Measurements from ENCODE around the gene PPP4R2.
"Not testable (repeated sequence)": the region's sequence is repeated elsewhere in the genome, so short reads cannot be mapped to it uniquely, and the experiment has no call there.

PPP4R2 gene

GRCh38 chr3:73026760-73027113 lies 30.1 kb downstream of the PPP4R2 start:
- DNase-seq: no peak

- DNase-seq: no peak
These were observed 32.2 kb downstream of the PPP4R2 start for GRCh38 chr3:73028803-73029202.

- DNase-seq: no peak
These were observed 32.7 kb downstream of the PPP4R2 start for GRCh38 chr3:73029321-73029796.

- no peak for DNase-seq
These were observed 33.5 kb downstream of the PPP4R2 start for GRCh38 chr3:73030073-73030597.

DNA sequence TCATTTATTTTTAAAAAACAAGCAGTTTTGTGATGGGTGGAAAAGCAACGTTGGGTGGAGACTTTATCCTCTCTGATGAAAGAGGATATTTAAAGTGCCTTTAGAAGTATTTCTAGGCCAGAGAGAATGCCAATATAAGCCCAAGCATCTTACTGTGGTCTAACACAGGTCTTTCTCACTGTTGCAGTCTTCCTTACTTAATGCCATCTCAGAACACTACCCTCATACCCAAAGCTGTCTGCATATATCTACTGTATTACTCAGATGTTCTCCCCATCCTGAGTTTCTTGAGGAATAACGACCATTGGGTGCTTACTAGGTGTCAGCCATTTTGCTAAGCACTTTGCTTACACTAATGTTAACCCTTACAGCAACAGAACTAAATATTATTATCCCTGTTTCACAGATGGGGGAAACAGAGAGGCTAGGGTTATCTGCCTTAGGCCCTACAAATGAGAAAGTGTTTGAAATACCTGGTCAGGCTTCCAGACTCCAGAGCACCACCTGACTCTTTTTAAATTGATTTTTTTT lies 35.0 kb downstream of the PPP4R2 start:
- DNase-seq: no peak

- DNase-seq: no peak
These were observed 40.3 kb downstream of the PPP4R2 start for GRCh38 chr3:73036694-73037591.

DNA sequence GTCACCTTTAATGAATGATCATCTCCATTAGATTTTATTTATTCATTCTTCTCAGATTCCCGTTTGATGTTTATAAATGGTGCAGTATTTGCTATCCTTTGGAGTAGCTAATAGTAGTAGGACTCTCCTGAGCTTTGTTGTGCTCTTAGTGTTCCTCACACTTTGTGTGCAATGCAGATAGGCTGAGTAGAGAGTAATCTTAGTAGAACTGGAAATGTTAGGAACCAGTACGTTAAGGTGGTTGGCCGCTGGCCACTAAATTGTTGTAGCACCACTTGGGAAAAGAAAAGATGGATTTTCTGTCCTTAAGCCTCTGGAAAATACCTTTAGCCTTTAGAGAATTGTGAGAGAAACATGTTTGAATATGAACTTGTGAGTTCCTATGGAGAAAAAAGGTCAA lies 44.9 kb downstream of the PPP4R2 start:
- no peak for DNase-seq

GRCh38 chr3:73043414-73043813 lies 46.8 kb downstream of the PPP4R2 start:
- DNase-seq: no peak

GRCh38 chr3:73045391-73045790 lies 48.8 kb downstream of the PPP4R2 start:
- DNase-seq: no peak

GRCh38 chr3:73046195-73046594 lies 49.6 kb downstream of the PPP4R2 start:
- no peak for DNase-seq

GRCh38 chr3:73049319-73049718 lies 52.7 kb downstream of the PPP4R2 start:
- no peak for DNase-seq

DNA sequence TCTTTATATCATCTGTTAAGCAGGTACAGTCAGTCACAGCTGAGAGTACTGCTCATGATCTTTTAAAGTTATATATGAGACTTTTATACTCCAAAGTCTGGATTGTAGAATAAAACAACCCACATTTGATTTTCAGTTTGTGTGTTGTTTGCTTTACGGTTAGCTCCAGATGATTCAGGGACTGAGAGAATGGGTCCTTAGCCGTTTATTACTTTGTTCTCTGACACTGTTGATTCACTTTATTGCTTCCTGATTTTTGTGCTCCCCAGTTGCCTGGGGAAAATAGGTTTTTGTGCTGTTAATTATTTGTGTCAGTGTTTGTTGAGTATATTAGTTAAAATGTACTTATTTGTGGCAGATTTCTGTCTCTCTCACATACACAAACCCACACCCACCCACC lies 56.2 kb downstream of the PPP4R2 start:
- DNase-seq: no peak

- DNase-seq: no peak
These were observed 59.0 kb downstream of the PPP4R2 start for GRCh38 chr3:73055583-73055982.

- no peak for DNase-seq
These were observed 59.6 kb downstream of the PPP4R2 start for GRCh38 chr3:73056014-73056844.

DNA sequence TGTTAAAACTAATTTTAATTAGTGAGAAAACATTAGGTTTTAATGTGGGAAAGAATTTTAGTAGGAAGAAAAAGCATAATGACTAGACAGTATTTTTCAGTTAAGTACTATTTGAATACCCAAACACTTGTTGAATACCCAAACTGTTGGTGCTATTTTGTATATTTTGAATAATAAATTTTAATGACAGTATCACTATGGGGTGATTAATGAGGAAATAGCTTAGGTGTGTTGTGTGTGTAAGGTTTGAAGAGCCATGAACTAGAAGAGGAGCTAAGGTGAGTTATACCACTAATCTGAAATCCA lies 60.2 kb downstream of the PPP4R2 start:
- DNase-seq: no peak

DNA sequence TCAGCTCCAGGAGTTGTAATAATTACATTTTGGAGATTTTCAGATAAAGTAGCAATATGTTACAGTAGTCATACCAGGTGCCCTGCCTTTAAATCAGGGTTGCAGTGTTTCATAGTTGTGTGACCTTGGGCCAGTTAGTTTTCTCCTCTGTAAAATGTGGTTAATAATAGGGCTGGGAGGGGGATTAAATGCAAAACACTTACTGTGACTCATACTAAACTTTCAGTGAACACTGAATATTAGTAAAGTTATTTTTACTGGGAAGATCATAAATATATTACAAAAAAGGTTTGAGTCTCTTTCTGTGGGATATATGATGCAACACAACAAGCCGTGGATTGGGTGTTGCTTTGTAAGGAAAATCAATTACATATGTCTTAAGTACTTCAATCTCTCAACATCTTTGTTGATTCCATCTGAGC lies 63.7 kb downstream of the PPP4R2 start:
- no peak for DNase-seq

- no peak for DNase-seq
These were observed 64.8 kb downstream of the PPP4R2 start, which contains the start of gene EBLN2 for GRCh38 chr3:73061416-73061815. Gene EBLN2 (plus strand): TSS chr3:73061659. CDS start chr3:73062082, 423 bp downstream.

GRCh38 chr3:73066243-73066642 lies 69.6 kb downstream of the PPP4R2 start:
- DNase-seq: not testable (repeated sequence)

DNA sequence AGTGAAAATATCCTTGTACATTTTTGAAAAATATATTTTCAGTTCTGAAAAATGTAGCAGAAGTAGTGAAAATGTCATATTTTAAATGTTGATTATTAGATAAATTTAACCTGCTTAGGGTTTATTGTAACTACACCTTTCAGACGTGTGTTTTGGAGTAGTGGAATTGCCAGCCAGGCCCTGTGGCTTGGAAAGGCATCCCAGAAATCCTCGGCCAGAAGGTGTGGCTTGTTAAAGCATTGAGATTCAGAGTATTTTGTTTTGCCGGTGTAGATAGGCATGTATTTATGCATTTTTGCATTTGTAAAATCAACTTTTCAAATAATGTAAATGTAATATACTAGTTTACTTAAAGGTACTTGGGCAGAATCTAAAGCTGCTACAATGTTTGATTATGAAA lies 71.8 kb downstream of the PPP4R2 start:
- no peak for DNase-seq

GRCh38 chr3:73069187-73069586 lies 72.6 kb downstream of the PPP4R2 start:
- DNase-seq: no peak

- DNase-seq: no peak
These were observed 73.3 kb downstream of the PPP4R2 start for GRCh38 chr3:73069775-73070444.

DNA sequence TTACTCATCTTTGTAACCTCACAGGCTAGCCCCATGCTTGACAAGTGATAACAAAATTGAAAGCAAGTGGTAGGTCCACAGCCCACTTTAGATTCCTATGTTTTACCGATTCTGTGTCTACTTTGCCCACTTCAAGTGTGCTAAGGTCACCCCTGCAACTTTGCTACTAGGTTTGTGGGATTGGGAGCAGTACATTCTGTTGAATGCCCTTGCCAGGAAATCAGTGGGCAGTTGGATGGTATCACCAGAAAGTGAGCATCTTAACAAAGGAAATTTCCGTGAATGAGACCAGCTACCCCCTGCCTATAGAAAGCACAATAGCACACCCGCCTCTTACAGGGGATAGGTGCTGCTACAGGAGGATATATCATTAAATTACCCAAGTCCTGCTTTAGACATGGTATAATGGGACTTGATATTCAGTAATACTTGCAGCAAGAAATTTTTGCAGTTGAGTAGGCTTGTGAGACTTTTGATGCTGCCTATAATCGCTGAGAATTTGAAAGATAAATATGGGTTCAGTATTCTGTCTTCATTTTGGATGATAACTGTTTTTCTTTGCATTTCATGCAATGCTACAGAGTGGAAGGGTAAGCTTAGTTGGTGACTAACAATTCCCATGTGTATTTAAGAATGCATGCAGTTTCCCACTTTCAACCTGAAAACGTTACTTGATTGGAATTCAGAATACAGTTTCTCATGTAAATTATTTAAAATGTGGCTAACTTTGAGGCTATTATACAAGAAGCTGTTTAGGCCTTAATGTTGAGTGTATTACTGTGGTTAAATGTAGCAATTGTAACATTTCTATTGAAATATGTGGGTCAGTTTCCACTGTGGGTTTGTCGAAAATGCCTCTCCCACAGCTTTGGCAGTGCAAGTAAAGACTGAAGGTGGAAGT lies 74.3 kb downstream of the PPP4R2 start:
- DNase-seq: no peak
